ENCODE measurements around the gene FSTL4. TPM values are rescaled to one million over a fixed set of nuclear protein-coding genes. Genes with fewer than 3 reads are reported as not detected.

The FSTL4 gene
- total RNA-seq, 1 donor from 2014 or later: 0.67 TPM

- Histone ChIP-seq H3K4me1 (no peaks in the 10 kb centered on the region), H3K27ac (no peak overlapping the region), H3K36me3 (no peaks in the 10 kb centered on the region), H3K9me3 (no peaks in the 10 kb centered on the region), H3K4me3 (no peak overlapping the region), H3K27me3 (no peaks in the 10 kb centered on the region)
- no peak for ATAC-seq
- intact Hi-C loops (cut with DNase I): no loop called here
- TF ChIP-seq CTCF (IDR thresholded peaks at IDR 0.05): no peak
- DNase-seq: no peak
Observed at GRCh38 chr5:133514456-133514855, 97.9 kb downstream of the FSTL4 start.

GRCh38 chr5:133512896-133513295 lies 99.4 kb downstream of the FSTL4 start:
- H3K36me3 ChIP-seq: no peaks in the 10 kb centered on the region
- H3K27ac ChIP-seq: no peak overlapping the region
- H3K4me1 ChIP-seq: peaks cover 6% of the 10 kb centered on the region
- no peaks in the 10 kb centered on the region for H3K27me3 ChIP-seq
- DNase-seq (no peak), ATAC-seq (no peak)
- TF ChIP-seq CTCF (IDR thresholded peaks at IDR 0.05): no peak
- H3K4me3 ChIP-seq: no peak overlapping the region
- intact Hi-C loops (cut with DNase I): no loop called here
- no peaks in the 10 kb centered on the region for H3K9me3 ChIP-seq

- Histone ChIP-seq H3K9me3 (no peaks in the 10 kb centered on the region), H3K27ac (no peak overlapping the region), H3K27me3 (no peaks in the 10 kb centered on the region), H3K36me3 (no peaks in the 10 kb centered on the region), H3K4me1 (peaks cover 6% of the 10 kb centered on the region), H3K4me3 (no peak overlapping the region)
- intact Hi-C loops (cut with DNase I): no loop called here
- no peak for DNase-seq
- ATAC-seq: no peak
- TF ChIP-seq CTCF (IDR thresholded peaks at IDR 0.05): no peak
Observed at GRCh38 chr5:133511653-133512235, 100.6 kb downstream of the FSTL4 start.

GRCh38 chr5:133510634-133511262 lies 101.6 kb downstream of the FSTL4 start:
- H3K36me3 ChIP-seq: no peaks in the 10 kb centered on the region
- ATAC-seq (no peak), DNase-seq (no peak)
- no peaks in the 10 kb centered on the region for H3K27me3 ChIP-seq
- H3K4me1 ChIP-seq: peaks cover 6% of the 10 kb centered on the region
- H3K9me3 ChIP-seq: no peaks in the 10 kb centered on the region
- TF ChIP-seq CTCF (IDR thresholded peaks at IDR 0.05): no peak
- no peak overlapping the region for H3K4me3 ChIP-seq
- intact Hi-C loops (cut with DNase I): no loop called here
- no peak overlapping the region for H3K27ac ChIP-seq

DNA sequence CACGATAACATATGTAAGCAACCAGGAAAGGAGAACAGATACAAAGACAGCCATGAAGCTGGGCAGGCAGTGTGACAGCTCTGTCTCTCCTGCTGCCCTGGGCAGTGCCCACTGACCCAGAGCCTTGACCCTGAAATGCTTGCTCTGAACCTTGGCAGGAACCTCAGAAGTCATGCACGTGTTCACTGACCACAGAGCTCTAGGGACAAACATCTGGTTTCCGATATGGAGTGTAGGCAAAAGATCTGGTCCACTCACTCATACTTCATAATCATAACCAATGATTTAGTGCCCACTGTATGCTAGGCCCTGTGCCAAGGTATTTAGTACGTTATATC lies 102.6 kb downstream of the FSTL4 start:
- no peak for DNase-seq
- no peak overlapping the region for H3K27ac ChIP-seq
- intact Hi-C loops (cut with DNase I): no loop called here
- H3K27me3 ChIP-seq: no peaks in the 10 kb centered on the region
- H3K36me3 ChIP-seq: no peaks in the 10 kb centered on the region
- no peaks in the 10 kb centered on the region for H3K9me3 ChIP-seq
- peaks cover 6% of the 10 kb centered on the region for H3K4me1 ChIP-seq
- no peak for ATAC-seq
- no peak overlapping the region for H3K4me3 ChIP-seq
- TF ChIP-seq CTCF (IDR thresholded peaks at IDR 0.05): no peak
